GM23338 (cell line): ENCODE data around the gene CBLC. TPM values are rescaled to one million over a fixed set of nuclear protein-coding genes. Genes with fewer than 3 reads are reported as not detected.

Source experiments
- ATAC-seq: fragments of 200-7000 bp; cut with Tn5 transposase; 3 replicates; pipeline ENCODE4 v1.9.1; 2020
- DNase-seq: peaks from one replicate; pipeline ENCODE4 v3.0.0-alpha.2; 2015; ENCODE audit warnings: low spot score
- H2AFZ ChIP-seq: fragments of 200-600 bp; sonication (generic); 2 replicates; pipeline ENCODE4 v1.8.0; 2016; ENCODE audit warnings: antibody characterized with exemption, mild to moderate bottlenecking, moderate library complexity
- H3F3A ChIP-seq: fragments of 200-600 bp; sonication (generic); replicated peaks from 2 replicates; pipeline ENCODE4 v1.8.0; 2017; ENCODE audit warnings: antibody characterized with exemption, mixed run types, low read depth
- H3K27ac ChIP-seq: fragments of 200-600 bp; sonication (generic); 2 replicates; pipeline ENCODE4 v1.6.1; 2016; ENCODE audit warnings: low read depth
- H3K27me3 ChIP-seq: fragments of 200-600 bp; sonication (generic); 2 replicates; pipeline ENCODE4 v1.8.0; 2016; ENCODE audit warnings: mild to moderate bottlenecking, mixed run types, moderate library complexity; ENCODE audit not compliant: insufficient read depth
- H3K36me3 ChIP-seq: fragments of 200-600 bp; sonication (generic); 2 replicates; pipeline ENCODE4 v1.8.0; 2016; ENCODE audit warnings: mild to moderate bottlenecking; ENCODE audit not compliant: insufficient read depth
- H3K4me1 ChIP-seq: fragments of 200-600 bp; sonication (generic); 2 replicates; pipeline ENCODE4 v1.8.0; 2016; ENCODE audit warnings: mild to moderate bottlenecking, moderate library complexity; ENCODE audit not compliant: insufficient read depth
- H3K4me2 ChIP-seq: fragments of 200-600 bp; sonication (generic); 2 replicates; pipeline ENCODE4 v1.7.1; 2017; ENCODE audit warnings: mixed run types
- H3K4me3 ChIP-seq: fragments of 200-600 bp; sonication (generic); 2 replicates; pipeline ENCODE4 v1.6.1; 2016; ENCODE audit warnings: mixed run types
- H3K79me2 ChIP-seq: fragments of 200-600 bp; sonication (generic); replicated peaks from 2 replicates; pipeline ENCODE4 v1.8.0; 2017; ENCODE audit warnings: mild to moderate bottlenecking; ENCODE audit not compliant: insufficient read depth
- H3K9me2 ChIP-seq: fragments of 200-600 bp; sonication (generic); 2 replicates; pipeline ENCODE4 v1.8.0; 2017; ENCODE audit not compliant: insufficient read depth
- H4K20me1 ChIP-seq: fragments of 200-600 bp; sonication (generic); replicated peaks from 2 replicates; pipeline ENCODE4 v1.8.0; 2017; ENCODE audit warnings: mild to moderate bottlenecking; ENCODE audit not compliant: insufficient read depth
- H3K27ac Mint-ChIP-seq: 2 replicates; pipeline ENCODE4 v1.8.0; 2020; ENCODE audit warnings: inconsistent platforms, mild to moderate bottlenecking, moderate library complexity, mixed read lengths
- H3K27me3 Mint-ChIP-seq: 3 replicates; pipeline ENCODE4 v1.8.0; 2022; ENCODE audit warnings: low read depth, mild to moderate bottlenecking, moderate library complexity, mixed read lengths, inconsistent platforms; ENCODE audit not compliant: insufficient read depth, poor library complexity
- H3K36me3 Mint-ChIP-seq: 3 replicates; pipeline ENCODE4 v1.8.0; 2021; ENCODE audit warnings: low read depth, mild to moderate bottlenecking, inconsistent platforms, moderate library complexity, mixed read lengths
- H3K4me1 Mint-ChIP-seq: 3 replicates; pipeline ENCODE4 v1.8.0; 2020; ENCODE audit warnings: mild to moderate bottlenecking, inconsistent platforms, mixed read lengths
- H3K4me3 Mint-ChIP-seq: 3 replicates; pipeline ENCODE4 v1.8.0; 2021; ENCODE audit warnings: moderate library complexity, mild to moderate bottlenecking, inconsistent platforms, mixed read lengths
- H3K9me3 Mint-ChIP-seq: 3 replicates; pipeline ENCODE4 v1.8.0; 2020; ENCODE audit warnings: moderate library complexity, mild to moderate bottlenecking, inconsistent platforms, mixed read lengths
- CTCF ChIP-seq, 2 experiments: fragments of 200-600 bp in 1 of 2; sonication (generic) in 1 of 2; conservative IDR thresholded peaks; 2 replicates each; pipeline versions ENCODE4 v1.5.1 to v1.6.1; 2016 to 2017; ENCODE audit warnings: antibody characterized with exemption in 2 of 2, low read depth in 2 of 2, mild to moderate bottlenecking in 2 of 2, moderate library complexity in 1 of 2
- JUNB ChIP-seq: IDR thresholded peaks from one replicate; pipeline ENCODE4 v1.6.1; 2016; ENCODE audit warnings: antibody characterized with exemption; ENCODE audit not compliant: unreplicated experiment
- POLR2AphosphoS5 ChIP-seq: IDR thresholded peaks from 2 replicates; pipeline ENCODE4 v1.6.1; 2016; ENCODE audit warnings: antibody characterized with exemption, low read depth
- STAT1 ChIP-seq: IDR thresholded peaks from one replicate; pipeline ENCODE4 v1.6.1; 2016; ENCODE audit warnings: antibody characterized with exemption; ENCODE audit not compliant: unreplicated experiment
- ZNF462 ChIP-seq: fragments of 250-450 bp; sonication (Bioruptor Pico); IDR thresholded peaks from 2 replicates; pipeline ENCODE4 v1.5.0; 2020; ENCODE audit warnings: mild to moderate bottlenecking, moderate library complexity
- polyA plus RNA-seq: library from polyadenylated mRNA; unstranded; fragments of >200 nt; fragmentation: Nextera tagmentation; extraction: Ambion mirVana; gene quantifications from 2 replicates; pipeline ENCODE4 v1.2.1, GENCODE V29; 2016
- total RNA-seq: library from RNA; depleted of rRNA; stranded (reverse); fragments of >200 nt; shearing (Covaris generic); gene quantifications from 2 replicates; pipeline ENCODE4 v1.2.3, GENCODE V29; 2014

Gene CBLC
- total and polyA plus RNA-seq, 2 experiments from 2014 or later = 14.5 to 29.3 TPM

GRCh38 chr19:44808463-44809371 lies 31.0 kb downstream of the CBLC start, which contains the start of gene BCAM:
Gene BCAM (plus strand): TSS chr19:44809103. CDS start chr19:44809125, 22 bp downstream.
- Histone ChIP-seq H3K27me3 (peaks cover 39% of the 10 kb centered on the region), H3F3A (0 out of 2 replicates have a peak, but pooled peaks cover 6% of the 10 kb centered on the region), H3K27ac (peak within 1 kb of the TSS; percentile 98), H2AFZ (0 out of 2 replicates have a peak within 1 kb of the TSS, but pooled peaks have one; percentile 43), H4K20me1 (peaks cover 9% of the 10 kb centered on the region), H3K4me1 (peaks cover 34% of the 10 kb centered on the region), H3K36me3 (no peaks in the 10 kb centered on the region), H3K4me2 (peak within 1 kb of the TSS; percentile 99), H3K9me2 (no peaks in the 10 kb centered on the region), H3K79me2 (no peaks in the 10 kb centered on the region), H3K4me3 (peak within 1 kb of the TSS; percentile 85)
- peaks cover 43% of the 10 kb centered on the region for H3K4me1 Mint-ChIP-seq
- H3K9me3 Mint-ChIP-seq = no peaks in the 10 kb centered on the region; the same call in 2 of the 3 replicates
- peak; percentile 56 for ATAC-seq
- peaks cover 22% of the 10 kb centered on the region for H3K36me3 Mint-ChIP-seq
- DNase-seq = peak; percentile 83
- TF ChIP-seq JUNB (no peak), POLR2AphosphoS5 (peak; percentile 90)
- peaks cover 34% of the 10 kb centered on the region for H3K27me3 Mint-ChIP-seq
- peak within 1 kb of the TSS; percentile 95 for H3K27ac Mint-ChIP-seq
- peak within 1 kb of the TSS; percentile 81 for H3K4me3 Mint-ChIP-seq

GRCh38 chr19:44809577-44810233 lies 32.0 kb downstream of the CBLC start:
- H3K4me1 Mint-ChIP-seq = peaks cover 44% of the 10 kb centered on the region
- Histone ChIP-seq H3K9me2 (no peaks in the 10 kb centered on the region), H3K4me2 (peak overlapping the region; percentile 99), H3K4me1 (peaks cover 34% of the 10 kb centered on the region), H3K27me3 (peaks cover 29% of the 10 kb centered on the region), H4K20me1 (peaks cover 9% of the 10 kb centered on the region), H3K36me3 (no peaks in the 10 kb centered on the region), H3K27ac (no peak overlapping the region), H3F3A (0 out of 2 replicates have a peak, but pooled peaks cover 6% of the 10 kb centered on the region), H3K4me3 (peak overlapping the region; percentile 85), H2AFZ (no peak overlapping the region), H3K79me2 (no peaks in the 10 kb centered on the region)
- no peak for TF ChIP-seq ZNF462
- no peak for TF ChIP-seq CTCF (conservative IDR thresholded peaks at IDR 0.05; ENCODE audit: low read depth in 2 of 2)
- no peak for TF ChIP-seq STAT1
- H3K36me3 Mint-ChIP-seq = peaks cover 25% of the 10 kb centered on the region
- no peak overlapping the region; the same call in 1 of the 2 replicates for H3K27ac Mint-ChIP-seq
- no peak for ATAC-seq
- DNase-seq = no peak
- H3K4me3 Mint-ChIP-seq = peak overlapping the region; percentile 81
- H3K9me3 Mint-ChIP-seq = no peaks in the 10 kb centered on the region; the same call in 1 of the 3 replicates
- peaks cover 29% of the 10 kb centered on the region for H3K27me3 Mint-ChIP-seq
